Stimulated activated CD8-positive, alpha-beta memory T cell treated with anti-CD3 and anti-CD28 coated beads, Interleukin-4, amount 100 ng/mL, for 24 hours (primary cell): ENCODE results near the gene OR4D6.
"Not testable (repeated sequence)": the region's sequence is repeated elsewhere in the genome, so short reads cannot be mapped to it uniquely, and the experiment has no call there.

Source experiments
- DNase-seq: peaks from one replicate; pipeline ENCODE4 v3.0.0-alpha.2; 2020; ENCODE audit warnings: low read depth

OR4D6 gene

GRCh38 chr11:59456661-59457060 lies at the start of gene OR4D6:
Gene OR4D6, plus strand, starts transcription at chr11:59456961. Its CDS starts 0 bp downstream, at chr11:59456961.
- no peak for DNase-seq

- DNase-seq, result no peak
Observed at GRCh38 chr11:59413646-59414045, 43.1 kb upstream of the OR4D6 start.

GRCh38 chr11:59415111-59415510 lies 41.6 kb upstream of the OR4D6 start:
- no peak for DNase-seq

GRCh38 chr11:59416613-59417012 lies 40.1 kb upstream of the OR4D6 start:
- no peak for DNase-seq

- DNase-seq, result no peak
Observed at GRCh38 chr11:59417023-59417422, 39.7 kb upstream of the OR4D6 start.

GRCh38 chr11:59418156-59418555 lies 38.6 kb upstream of the OR4D6 start:
- no peak for DNase-seq

GRCh38 chr11:59423835-59424234 lies 32.9 kb upstream of the OR4D6 start:
- no peak for DNase-seq

- no peak for DNase-seq
Observed at GRCh38 chr11:59425131-59425530, 31.6 kb upstream of the OR4D6 start.

GRCh38 chr11:59426361-59427067 lies 30.2 kb upstream of the OR4D6 start, which contains the start of gene OR5A2:
Gene OR5A2, minus strand, starts transcription at chr11:59426413. Its CDS starts 3,460 bp downstream, at chr11:59422953.
- DNase-seq, result no peak

- DNase-seq, result no peak
Observed at GRCh38 chr11:59427068-59427382, 29.7 kb upstream of the OR4D6 start.

- no peak for DNase-seq
Observed at GRCh38 chr11:59429924-59430516, 26.7 kb upstream of the OR4D6 start.

GRCh38 chr11:59436169-59436568 lies 20.6 kb upstream of the OR4D6 start, which contains the start of gene OR5A1:
Gene OR5A1, plus strand, starts transcription at chr11:59436469. Its CDS starts 6,700 bp downstream, at chr11:59443169.
- DNase-seq, result no peak

- no peak for DNase-seq
Observed at GRCh38 chr11:59437770-59438169, 19.0 kb upstream of the OR4D6 start.

GRCh38 chr11:59445624-59446023 lies 11.1 kb upstream of the OR4D6 start:
- not testable (repeated sequence) for DNase-seq

GRCh38 chr11:59448484-59448883 lies 8.3 kb upstream of the OR4D6 start:
- no peak for DNase-seq

- no peak for DNase-seq
Observed at GRCh38 chr11:59459916-59460315, 3.2 kb downstream of the OR4D6 start.

GRCh38 chr11:59463190-59463641 lies 6.5 kb downstream of the OR4D6 start:
- DNase-seq, result no peak

GRCh38 chr11:59473015-59473414 lies 16.3 kb downstream of the OR4D6 start, which contains the start of gene OR4D10:
Gene OR4D10, plus strand, starts transcription at chr11:59473315. Its CDS starts 4,115 bp downstream, at chr11:59477430.
- DNase-seq, result no peak

GRCh38 chr11:59475176-59475575 lies 18.4 kb downstream of the OR4D6 start:
- no peak for DNase-seq

- no peak for DNase-seq
Observed at GRCh38 chr11:59479906-59480305, 23.1 kb downstream of the OR4D6 start.

GRCh38 chr11:59480359-59480758 lies 23.6 kb downstream of the OR4D6 start:
- no peak for DNase-seq

GRCh38 chr11:59501931-59502330 lies 45.2 kb downstream of the OR4D6 start:
- no peak for DNase-seq

- DNase-seq, result no peak
Observed at GRCh38 chr11:59503276-59503675, 46.5 kb downstream of the OR4D6 start, which contains the start of gene OR4D11. Gene OR4D11, plus strand, starts transcription at chr11:59503576. Its CDS starts 0 bp downstream, at chr11:59503576.
